Left renal pelvis (tissue), 4 donors: ENCODE data around the gene KCNN2. TPM values are rescaled to one million over a fixed set of nuclear protein-coding genes. Genes with fewer than 3 reads are reported as not detected.
"Not testable (repeated sequence)": the region's sequence is repeated elsewhere in the genome, so short reads cannot be mapped to it uniquely, and the experiment has no call there.

Experiments
- DNase-seq, 4 donors: peaks; one replicate each; pipeline ENCODE4 v3.0.0-alpha.2; 2013; ENCODE audit warnings: low read depth in 4 of 4, low spot score in 3 of 4
- polyA plus RNA-seq, 4 donors: library from polyadenylated mRNA; unstranded; fragments of 120-200 nt; gene quantifications; one replicate each; pipeline ENCODE4 v1.2.1, GENCODE V29; 2013; ENCODE audit not compliant: insufficient read length in 4 of 4

KCNN2 gene
- polyA plus RNA-seq, 4 donors = 3.4 to 6.5 (median 5.6) TPM

- peak in 1 of 4 donors; percentile 6 for DNase-seq
These were observed 56.6 kb downstream of the KCNN2 start for GRCh38 chr5:114418176-114419066.

- DNase-seq = no peak
These were observed 57.2 kb downstream of the KCNN2 start for GRCh38 chr5:114419067-114419388.

DNA sequence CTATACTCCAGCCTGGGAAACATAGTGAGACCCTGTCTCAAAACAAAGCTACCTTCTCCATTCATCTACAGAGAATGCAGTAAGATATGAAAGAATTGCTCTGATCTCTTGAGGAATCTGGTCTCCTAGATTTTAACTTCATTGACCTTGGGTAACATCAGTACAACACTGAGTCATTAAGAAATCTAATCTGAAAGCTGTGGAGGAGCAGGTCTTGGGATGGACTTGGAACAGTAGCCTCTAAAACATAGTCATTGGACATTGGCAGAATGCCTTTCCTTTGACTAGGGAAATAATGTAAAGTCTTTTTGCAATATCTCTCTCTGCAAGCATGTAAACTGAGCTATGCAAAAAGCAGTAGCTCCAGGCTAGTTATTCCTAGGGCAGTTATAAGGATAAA is 58.1 kb downstream of the KCNN2 start:
- no peak for DNase-seq

- no peak for DNase-seq
These were observed 65.3 kb downstream of the KCNN2 start for GRCh38 chr5:114427204-114427603.

GRCh38 chr5:114430532-114430931 is 68.7 kb downstream of the KCNN2 start:
- no peak for DNase-seq

- DNase-seq = not testable (repeated sequence)
These were observed 70.8 kb downstream of the KCNN2 start for GRCh38 chr5:114432684-114433083.

- DNase-seq = no peak
These were observed 72.7 kb downstream of the KCNN2 start for GRCh38 chr5:114434396-114435219.

GRCh38 chr5:114435220-114435481 is 73.3 kb downstream of the KCNN2 start:
- no peak for DNase-seq

DNA sequence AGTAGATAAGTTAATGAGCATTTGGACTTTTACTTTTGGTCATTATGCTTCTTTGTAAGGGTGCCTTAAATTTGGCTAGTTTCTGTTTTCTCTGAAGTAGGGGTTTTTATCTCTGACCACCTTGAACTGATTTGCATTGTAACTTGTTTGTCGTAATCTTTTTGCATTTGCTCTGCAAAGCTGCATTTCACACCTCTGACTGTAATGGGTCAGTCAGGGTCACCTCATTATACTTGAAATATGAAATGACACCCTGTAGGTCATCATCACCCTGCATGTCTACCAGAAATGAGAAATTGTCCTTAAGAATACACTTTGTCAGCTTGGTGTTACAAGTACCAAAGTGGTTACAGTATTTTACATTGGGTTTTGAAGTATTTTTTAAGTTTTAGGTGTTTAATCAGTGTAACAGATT is 74.0 kb downstream of the KCNN2 start:
- DNase-seq = no peak

GRCh38 chr5:114437936-114438335 is 76.1 kb downstream of the KCNN2 start:
- DNase-seq = no peak

DNA sequence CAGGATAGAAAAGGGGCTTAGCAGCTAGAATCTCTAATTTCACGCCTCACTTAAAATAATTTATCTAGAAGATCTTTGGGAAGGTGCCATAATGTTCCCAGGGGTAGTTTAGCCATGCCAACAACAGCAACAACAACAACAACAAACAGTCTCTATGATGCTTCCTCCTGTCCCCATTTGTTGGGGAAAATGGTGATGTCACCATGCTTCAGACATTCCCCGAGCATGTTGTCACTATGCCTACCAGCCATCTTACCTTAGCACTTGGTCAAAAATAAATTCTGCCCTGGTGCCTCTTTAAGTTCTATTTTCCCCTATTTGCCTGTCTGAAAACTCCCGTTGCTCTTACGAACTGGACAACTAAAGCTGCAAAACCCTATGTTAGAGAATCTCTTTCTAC is 76.6 kb downstream of the KCNN2 start:
- no peak for DNase-seq

DNA sequence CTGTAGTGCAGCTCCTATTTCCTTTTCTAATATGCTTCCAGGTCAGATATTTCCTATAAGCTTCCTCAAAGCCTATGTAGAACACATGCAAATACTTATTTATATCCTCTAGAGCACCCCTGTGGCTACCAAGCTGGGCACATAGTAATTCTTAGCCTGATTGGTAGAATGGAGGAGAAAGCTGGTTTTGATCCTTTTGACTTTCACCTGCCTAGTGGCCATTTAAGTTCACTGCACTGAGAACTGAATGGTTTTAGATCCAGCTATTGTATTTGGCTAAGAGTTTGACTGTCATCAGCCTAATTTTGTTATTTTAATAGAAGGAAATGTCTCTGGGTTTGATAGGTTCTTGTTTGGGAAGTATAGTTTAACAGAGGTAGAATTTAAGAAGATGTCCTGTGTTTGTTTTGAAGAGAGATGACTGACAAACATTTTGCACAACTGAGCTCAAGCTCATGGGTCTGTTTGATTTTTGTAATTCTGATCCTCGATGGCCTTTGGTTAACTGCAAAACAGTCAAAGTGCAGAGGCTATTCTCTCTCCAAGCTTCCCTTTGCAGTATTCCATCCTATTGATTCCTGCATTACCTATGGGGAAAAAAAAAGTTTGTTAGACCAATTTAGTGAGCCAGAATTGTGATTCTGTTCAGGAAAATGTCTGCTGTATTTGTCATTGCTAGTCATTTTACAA is 85.4 kb downstream of the KCNN2 start:
- no peak for DNase-seq

GRCh38 chr5:114448481-114448880 is 86.6 kb downstream of the KCNN2 start:
- no peak for DNase-seq

DNA sequence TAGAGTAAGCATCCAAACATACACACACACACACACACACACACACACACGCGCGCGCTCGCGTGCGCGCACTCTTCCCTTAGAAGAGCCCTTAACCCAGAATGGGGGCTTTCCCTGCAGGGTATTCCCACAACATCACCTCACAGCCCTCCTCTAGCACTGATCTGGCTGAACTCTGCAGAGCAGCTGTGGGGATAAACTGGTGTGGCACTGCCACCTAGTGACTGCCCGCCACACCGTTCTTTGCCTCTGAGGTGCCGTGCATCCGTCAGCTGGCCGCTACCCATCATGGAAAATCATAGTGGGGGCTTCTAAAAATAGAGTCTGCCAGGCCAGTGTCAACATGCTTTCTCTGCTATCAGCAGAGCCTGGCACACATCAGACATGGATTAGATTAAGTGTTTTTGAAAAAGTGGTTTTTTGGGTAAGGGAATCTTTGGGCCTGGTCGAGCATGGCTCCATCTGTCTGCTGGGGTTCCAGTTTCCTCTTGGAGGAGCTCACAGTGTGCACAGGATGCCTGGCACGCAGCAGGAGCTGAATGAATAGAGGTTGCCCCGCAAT is 88.1 kb downstream of the KCNN2 start:
- peak; percentile 28 to 32 (median 30) for DNase-seq

- DNase-seq = no peak
These were observed 88.6 kb downstream of the KCNN2 start for GRCh38 chr5:114450437-114450836.

GRCh38 chr5:114458726-114459125 is 96.9 kb downstream of the KCNN2 start:
- DNase-seq = no peak

- DNase-seq = no peak
These were observed 105.3 kb downstream of the KCNN2 start for GRCh38 chr5:114467171-114467570.

DNA sequence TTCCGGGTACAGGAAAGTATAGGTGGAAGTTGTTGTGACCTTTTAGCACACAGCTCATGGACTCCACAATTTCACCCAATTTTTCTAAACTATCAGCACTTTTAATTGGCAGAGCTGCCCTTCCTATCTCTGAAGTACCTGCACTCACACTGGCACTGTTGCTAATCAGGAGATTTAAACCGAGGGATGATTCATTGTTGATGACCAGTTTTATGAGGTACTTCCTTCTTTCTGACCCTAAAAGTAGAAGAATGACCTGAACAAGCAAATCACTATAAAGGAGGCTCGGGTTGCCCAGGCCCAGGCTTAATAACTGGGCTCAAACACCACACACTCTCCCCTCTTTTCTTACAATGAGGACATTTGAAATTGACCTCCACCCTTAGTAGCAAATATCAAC is 105.9 kb downstream of the KCNN2 start:
- DNase-seq = no peak

DNA sequence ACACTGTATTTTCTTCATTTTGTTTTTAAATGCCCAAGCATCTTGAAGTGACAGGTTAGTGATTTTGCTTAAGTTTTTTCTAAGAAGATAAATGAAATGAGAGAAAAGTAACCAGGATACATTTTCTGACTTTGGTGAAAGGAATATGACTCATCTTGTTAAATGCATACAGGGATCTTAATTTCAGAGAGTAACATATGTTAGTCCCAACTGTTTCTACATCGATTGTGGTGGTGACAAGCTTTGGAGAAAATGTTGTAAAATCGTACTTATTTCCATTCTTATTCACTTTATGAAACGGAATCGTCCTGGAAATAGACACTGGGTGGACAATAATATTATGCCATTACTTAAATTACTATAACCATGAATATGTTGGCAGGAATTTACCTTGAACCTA is 107.5 kb downstream of the KCNN2 start:
- no peak for DNase-seq

DNA sequence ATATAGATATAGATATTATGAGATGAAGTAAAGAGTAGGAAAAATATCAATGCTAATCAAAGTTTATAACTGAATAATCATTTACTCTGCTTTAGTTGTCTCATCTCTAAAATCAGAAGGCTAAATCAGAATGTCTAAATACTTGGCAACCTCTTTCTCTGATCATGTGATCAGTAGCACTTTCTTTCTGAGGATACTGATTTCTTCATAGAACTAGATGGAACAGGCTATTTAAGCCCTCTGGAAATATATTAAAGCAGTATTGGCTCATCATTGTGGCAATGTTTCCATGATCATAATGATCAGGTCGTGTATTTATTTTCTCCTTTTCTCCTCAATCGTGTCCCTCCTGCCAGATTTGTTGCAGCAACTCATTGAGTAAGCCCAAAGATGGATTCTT is 109.7 kb downstream of the KCNN2 start:
- DNase-seq = no peak

DNA sequence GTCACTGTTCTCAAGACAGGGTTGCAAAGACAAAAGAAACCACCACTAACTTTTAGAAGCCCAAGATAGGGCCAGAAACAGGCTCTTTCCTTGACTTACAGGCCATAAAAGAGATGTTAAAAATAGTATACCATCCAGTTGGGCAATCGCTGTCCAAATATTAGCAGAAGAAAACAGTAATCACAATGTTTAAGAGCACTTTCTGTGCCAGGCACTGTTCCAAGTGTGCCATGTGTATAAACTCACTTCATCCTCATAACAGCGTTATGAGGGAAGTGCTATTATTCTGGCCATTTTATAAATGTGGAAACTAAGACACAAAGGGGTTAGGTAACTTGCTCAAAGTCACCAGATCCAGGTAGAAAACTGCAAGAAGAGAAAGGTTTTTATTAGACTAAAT is 111.7 kb downstream of the KCNN2 start:
- no peak for DNase-seq
